ENCODE measurements around the gene NIPBL.
"Not testable (repeated sequence)": the region's sequence is repeated elsewhere in the genome, so short reads cannot be mapped to it uniquely, and the experiment has no call there.

NIPBL gene

GRCh38 chr5:36879274-36880033 is 2.9 kb downstream of the NIPBL start:
- no peak for DNase-seq (ENCODE audit: low read depth in 2 of 2)

GRCh38 chr5:36880761-36881160 is 4.2 kb downstream of the NIPBL start:
- no peak for DNase-seq (ENCODE audit: low read depth in 2 of 2)

GRCh38 chr5:36881304-36881703 is 4.7 kb downstream of the NIPBL start:
- DNase-seq (ENCODE audit: low read depth in 2 of 2) = no peak

- DNase-seq (ENCODE audit: low read depth in 2 of 2) = no peak
These were observed 5.2 kb downstream of the NIPBL start for GRCh38 chr5:36881807-36882206.

GRCh38 chr5:36882250-36882649 is 5.7 kb downstream of the NIPBL start:
- DNase-seq (ENCODE audit: low read depth in 2 of 2) = no peak

GRCh38 chr5:36883894-36884462 is 7.4 kb downstream of the NIPBL start:
- DNase-seq (ENCODE audit: low read depth in 2 of 2) = no peak

- DNase-seq (ENCODE audit: low read depth in 2 of 2) = no peak
These were observed 8.6 kb downstream of the NIPBL start for GRCh38 chr5:36885149-36885548.

- no peak for DNase-seq (ENCODE audit: low read depth in 2 of 2)
These were observed 9.3 kb downstream of the NIPBL start for GRCh38 chr5:36885566-36886485.

GRCh38 chr5:36886791-36887190 is 10.2 kb downstream of the NIPBL start:
- DNase-seq (ENCODE audit: low read depth in 2 of 2) = no peak

GRCh38 chr5:36887532-36887931 is 11.0 kb downstream of the NIPBL start:
- no peak for DNase-seq (ENCODE audit: low read depth in 2 of 2)

- no peak for DNase-seq (ENCODE audit: low read depth in 2 of 2)
These were observed 11.7 kb downstream of the NIPBL start for GRCh38 chr5:36888303-36888702.

GRCh38 chr5:36889264-36889663 is 12.7 kb downstream of the NIPBL start:
- DNase-seq (ENCODE audit: low read depth in 2 of 2) = no peak

GRCh38 chr5:36891266-36891665 is 14.7 kb downstream of the NIPBL start:
- no peak for DNase-seq (ENCODE audit: low read depth in 2 of 2)

- not testable (repeated sequence) for DNase-seq (ENCODE audit: low read depth in 2 of 2)
These were observed 15.7 kb downstream of the NIPBL start for GRCh38 chr5:36892085-36892830.

- no peak for DNase-seq (ENCODE audit: low read depth in 2 of 2)
These were observed 18.4 kb downstream of the NIPBL start for GRCh38 chr5:36894954-36895353.

- no peak for DNase-seq (ENCODE audit: low read depth in 2 of 2)
These were observed 19.9 kb downstream of the NIPBL start for GRCh38 chr5:36896476-36896875.

- DNase-seq (ENCODE audit: low read depth in 2 of 2) = peak in 1 of 2 experiments; percentile 17
These were observed 21.0 kb downstream of the NIPBL start for GRCh38 chr5:36897616-36898015.

GRCh38 chr5:36899860-36900259 is 23.3 kb downstream of the NIPBL start:
- no peak for DNase-seq (ENCODE audit: low read depth in 2 of 2)

GRCh38 chr5:36900283-36900682 is 23.7 kb downstream of the NIPBL start:
- DNase-seq (ENCODE audit: low read depth in 2 of 2) = no peak

- DNase-seq (ENCODE audit: low read depth in 2 of 2) = not testable (repeated sequence)
These were observed 24.5 kb downstream of the NIPBL start for GRCh38 chr5:36901077-36901476.

GRCh38 chr5:36901856-36902255 is 25.3 kb downstream of the NIPBL start:
- no peak for DNase-seq (ENCODE audit: low read depth in 2 of 2)

- no peak for DNase-seq (ENCODE audit: low read depth in 2 of 2)
These were observed 25.8 kb downstream of the NIPBL start for GRCh38 chr5:36902353-36902752.

Measured in fibroblast of skin of left quadriceps (primary cell).